C4-2B (cell line): ENCODE measurements around the gene EIF2S2.

Experiments used
- ZFX ChIP-seq: fragments of 450-650 bp; IDR thresholded peaks from 2 replicates; pipeline ENCODE4 v1.6.1; 2017
- TF ChIP-seq, protein P1 (sequence below): fragments of 450-650 bp; conservative IDR thresholded peaks from 2 replicates; pipeline ENCODE4 v1.5.1; 2017; ENCODE audit warnings: mild to moderate bottlenecking

DNA sequence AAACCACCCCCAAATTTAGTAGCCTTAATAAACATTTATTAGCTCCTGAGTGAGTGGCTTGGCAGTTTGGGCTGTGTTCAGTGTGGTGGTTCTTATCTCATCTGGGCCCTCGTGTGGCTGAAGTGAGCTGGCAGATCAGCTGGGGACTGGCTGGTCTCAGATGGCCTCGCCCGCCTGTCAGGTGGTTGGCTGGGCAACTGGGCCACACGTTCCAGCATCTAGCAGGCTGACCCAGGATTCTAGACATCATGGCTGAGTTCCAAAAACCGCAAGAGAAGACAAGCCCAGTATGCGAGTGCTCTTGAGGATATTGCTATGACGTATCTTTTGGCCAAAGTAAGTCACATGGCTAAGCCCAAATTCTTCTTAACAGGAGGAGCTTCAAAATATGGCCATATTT is 28.9 kb downstream of the EIF2S2 start:
- TF ChIP-seq, protein P1, sequence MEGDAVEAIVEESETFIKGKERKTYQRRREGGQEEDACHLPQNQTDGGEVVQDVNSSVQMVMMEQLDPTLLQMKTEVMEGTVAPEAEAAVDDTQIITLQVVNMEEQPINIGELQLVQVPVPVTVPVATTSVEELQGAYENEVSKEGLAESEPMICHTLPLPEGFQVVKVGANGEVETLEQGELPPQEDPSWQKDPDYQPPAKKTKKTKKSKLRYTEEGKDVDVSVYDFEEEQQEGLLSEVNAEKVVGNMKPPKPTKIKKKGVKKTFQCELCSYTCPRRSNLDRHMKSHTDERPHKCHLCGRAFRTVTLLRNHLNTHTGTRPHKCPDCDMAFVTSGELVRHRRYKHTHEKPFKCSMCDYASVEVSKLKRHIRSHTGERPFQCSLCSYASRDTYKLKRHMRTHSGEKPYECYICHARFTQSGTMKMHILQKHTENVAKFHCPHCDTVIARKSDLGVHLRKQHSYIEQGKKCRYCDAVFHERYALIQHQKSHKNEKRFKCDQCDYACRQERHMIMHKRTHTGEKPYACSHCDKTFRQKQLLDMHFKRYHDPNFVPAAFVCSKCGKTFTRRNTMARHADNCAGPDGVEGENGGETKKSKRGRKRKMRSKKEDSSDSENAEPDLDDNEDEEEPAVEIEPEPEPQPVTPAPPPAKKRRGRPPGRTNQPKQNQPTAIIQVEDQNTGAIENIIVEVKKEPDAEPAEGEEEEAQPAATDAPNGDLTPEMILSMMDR, result no peak; the same call in 1 of the 2 replicates
- TF ChIP-seq ZFX, result no peak
